KOPT-K1 (cell line): ENCODE results near the gene COL8A1.

ENCODE experiments used
- H3K27ac ChIP-seq: fragments of 200-600 bp; sonication (generic); 2 replicates; pipeline ENCODE4 v1.5.1; 2016; ENCODE audit warnings: antibody characterized with exemption, mild to moderate bottlenecking, low read depth, low read length; ENCODE audit not compliant: poor library complexity, severe bottlenecking
- H3K36me3 ChIP-seq: fragments of 200-600 bp; sonication (generic); 2 replicates; pipeline ENCODE4 v1.5.1; 2017; ENCODE audit warnings: antibody characterized with exemption, mild to moderate bottlenecking, low read length, moderate library complexity; ENCODE audit not compliant: insufficient read depth
- H3K9me3 ChIP-seq: fragments of 200-600 bp; sonication (generic); 2 replicates; pipeline ENCODE4 v1.5.1; 2017; ENCODE audit warnings: antibody characterized with exemption, low read length, mild to moderate bottlenecking; ENCODE audit not compliant: insufficient read depth, poor library complexity, severe bottlenecking

The COL8A1 gene

DNA sequence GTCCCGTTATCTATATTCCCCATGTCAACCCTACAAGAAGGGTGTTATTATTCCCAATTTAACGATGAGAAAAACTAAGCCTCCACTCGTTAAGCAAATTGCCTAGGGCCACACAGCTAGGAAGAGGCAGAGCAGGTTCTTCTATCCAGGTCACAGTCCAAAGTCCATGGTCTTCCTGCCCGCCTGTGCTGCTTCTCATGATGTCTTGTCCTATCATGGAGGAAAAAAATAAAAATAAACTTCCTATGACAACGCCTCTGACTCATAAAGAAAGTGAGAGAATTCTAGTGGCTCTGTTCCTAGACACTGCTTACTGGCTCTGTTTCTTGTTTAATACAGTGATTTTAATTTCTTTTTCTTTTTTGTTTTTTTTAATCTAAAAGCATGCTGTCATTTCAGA, 9.7 kb downstream of the COL8A1 start:
- no peaks in the 10 kb centered on the region for H3K36me3 ChIP-seq
- no peaks in the 10 kb centered on the region for H3K9me3 ChIP-seq
- no peak overlapping the region for H3K27ac ChIP-seq

DNA sequence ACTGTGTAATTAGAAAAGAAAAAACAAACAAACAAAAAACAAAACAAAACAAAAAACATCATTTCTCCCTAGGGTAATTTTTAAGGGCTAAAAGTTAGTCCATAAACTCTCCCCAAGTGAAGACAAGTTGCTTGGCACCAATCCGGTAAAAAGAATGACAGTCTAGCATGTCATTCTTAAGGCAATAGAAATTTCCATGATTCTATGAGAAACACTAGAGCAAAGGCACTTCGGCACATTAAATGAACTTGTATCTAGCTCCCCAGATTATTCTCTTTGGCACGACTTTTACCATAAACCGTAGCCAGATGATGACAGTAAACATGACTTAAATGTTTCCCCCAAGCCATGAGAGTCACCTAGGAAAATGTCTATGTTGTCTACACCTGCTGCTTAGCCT, 10.1 kb downstream of the COL8A1 start:
- H3K9me3 ChIP-seq: no peaks in the 10 kb centered on the region
- no peak overlapping the region for H3K27ac ChIP-seq
- H3K36me3 ChIP-seq: no peaks in the 10 kb centered on the region

DNA sequence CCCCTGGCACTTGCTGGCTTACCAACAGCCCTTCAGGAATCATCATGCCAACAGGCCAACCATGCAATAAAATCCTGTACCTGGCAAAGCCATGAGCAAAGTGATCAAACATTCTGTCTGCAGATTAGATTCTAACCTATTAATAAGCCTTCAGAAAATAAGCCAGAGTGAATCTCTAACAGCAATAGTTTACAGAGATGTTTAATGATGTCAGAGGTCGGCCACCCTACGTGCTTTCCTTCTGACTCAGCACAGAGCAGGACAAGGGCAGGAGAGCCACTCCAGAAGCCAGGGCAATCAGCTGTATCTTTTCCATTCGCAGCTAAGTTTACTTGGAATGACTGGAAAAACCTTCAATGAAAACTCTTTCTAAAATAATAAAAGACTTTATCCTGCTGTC, 13.1 kb downstream of the COL8A1 start:
- Histone ChIP-seq H3K27ac (no peak overlapping the region), H3K9me3 (no peaks in the 10 kb centered on the region)

DNA sequence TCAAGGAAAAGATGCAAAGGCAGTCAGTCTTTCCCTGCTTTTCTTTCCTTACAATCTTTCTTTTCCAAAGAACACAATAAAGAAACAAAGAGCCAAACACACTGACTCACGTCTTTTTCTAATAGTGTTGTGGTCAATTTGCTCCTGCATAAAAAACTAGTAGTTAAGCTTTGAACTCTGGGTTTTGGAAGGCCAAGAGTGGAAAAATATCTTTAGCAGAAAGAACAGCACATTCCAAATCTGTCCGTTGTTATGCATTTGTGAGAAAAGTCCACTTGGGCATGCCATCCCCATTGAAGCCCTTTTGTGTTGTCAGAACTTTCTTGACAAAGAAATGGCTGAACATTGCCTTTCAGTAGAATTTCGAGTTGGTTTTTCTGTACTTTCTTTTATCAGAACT, 18.2 kb downstream of the COL8A1 start:
- H3K27ac ChIP-seq: no peak overlapping the region
- no peaks in the 10 kb centered on the region for H3K9me3 ChIP-seq
- no peaks in the 10 kb centered on the region for H3K36me3 ChIP-seq

More for the DNA sequence above, 13.1 kb downstream of the COL8A1 start:
- no peaks in the 10 kb centered on the region for H3K36me3 ChIP-seq

DNA sequence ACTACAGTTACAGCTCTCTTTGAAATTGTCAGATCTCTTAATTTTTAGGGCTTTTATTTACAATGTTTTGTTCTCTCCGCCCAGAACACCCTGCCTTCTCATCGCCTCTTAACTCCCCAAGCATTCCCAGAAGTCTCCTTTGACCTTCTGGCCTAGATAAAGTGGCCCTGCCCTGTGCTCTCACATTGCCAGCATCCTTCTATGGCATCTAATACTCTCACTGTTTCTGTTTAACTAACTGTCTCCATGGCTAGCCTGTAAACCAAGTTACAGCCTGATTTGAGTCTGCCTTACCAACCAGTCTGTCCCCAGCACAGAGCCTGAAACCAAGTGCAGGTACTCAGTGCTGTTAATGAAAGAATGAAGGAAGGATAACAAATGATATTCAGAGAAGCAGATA, 19.9 kb downstream of the COL8A1 start:
- Histone ChIP-seq H3K36me3 (no peaks in the 10 kb centered on the region), H3K27ac (no peak overlapping the region), H3K9me3 (no peaks in the 10 kb centered on the region)

DNA sequence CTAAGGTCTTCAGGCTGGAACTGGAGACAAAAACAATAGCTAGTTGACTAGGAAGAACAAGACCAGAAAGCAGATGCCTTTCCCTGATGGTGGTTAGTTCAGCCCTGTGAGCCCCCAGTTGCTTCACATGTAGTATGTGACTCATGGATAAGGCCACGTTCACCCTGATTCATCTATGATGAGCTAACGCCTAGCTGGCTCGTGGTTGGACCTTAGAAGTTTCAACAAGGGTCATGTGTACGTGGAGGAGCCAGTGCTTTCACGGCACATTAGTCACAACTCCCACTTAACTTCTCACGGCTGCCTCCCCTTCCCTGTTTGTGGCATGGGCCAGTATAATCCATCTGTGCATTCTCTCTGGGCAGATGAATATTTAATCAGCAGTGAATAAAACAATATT, 20.6 kb downstream of the COL8A1 start:
- H3K27ac ChIP-seq: no peak overlapping the region
- H3K36me3 ChIP-seq: no peaks in the 10 kb centered on the region
- H3K9me3 ChIP-seq: no peaks in the 10 kb centered on the region

DNA sequence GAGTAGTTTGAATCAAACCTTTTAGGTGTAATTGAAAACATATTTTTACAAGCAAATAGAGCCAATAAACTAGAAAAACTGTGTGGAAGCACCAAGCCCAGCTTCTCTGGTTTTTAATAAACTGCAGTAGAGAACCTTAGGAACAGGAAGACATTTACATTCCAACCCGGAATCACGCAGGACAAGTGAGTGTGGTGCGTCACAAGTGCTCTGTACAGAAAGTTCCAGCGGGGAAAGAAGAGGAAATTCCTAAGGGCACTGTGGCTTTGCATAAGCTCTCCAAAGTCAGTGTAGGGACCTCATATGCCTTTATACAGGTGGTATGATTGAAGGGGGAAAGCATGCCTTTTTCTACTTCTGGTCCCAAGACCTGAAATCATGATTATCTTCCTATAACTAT, 21.6 kb downstream of the COL8A1 start:
- Histone ChIP-seq H3K9me3 (no peaks in the 10 kb centered on the region), H3K27ac (no peak overlapping the region)

DNA sequence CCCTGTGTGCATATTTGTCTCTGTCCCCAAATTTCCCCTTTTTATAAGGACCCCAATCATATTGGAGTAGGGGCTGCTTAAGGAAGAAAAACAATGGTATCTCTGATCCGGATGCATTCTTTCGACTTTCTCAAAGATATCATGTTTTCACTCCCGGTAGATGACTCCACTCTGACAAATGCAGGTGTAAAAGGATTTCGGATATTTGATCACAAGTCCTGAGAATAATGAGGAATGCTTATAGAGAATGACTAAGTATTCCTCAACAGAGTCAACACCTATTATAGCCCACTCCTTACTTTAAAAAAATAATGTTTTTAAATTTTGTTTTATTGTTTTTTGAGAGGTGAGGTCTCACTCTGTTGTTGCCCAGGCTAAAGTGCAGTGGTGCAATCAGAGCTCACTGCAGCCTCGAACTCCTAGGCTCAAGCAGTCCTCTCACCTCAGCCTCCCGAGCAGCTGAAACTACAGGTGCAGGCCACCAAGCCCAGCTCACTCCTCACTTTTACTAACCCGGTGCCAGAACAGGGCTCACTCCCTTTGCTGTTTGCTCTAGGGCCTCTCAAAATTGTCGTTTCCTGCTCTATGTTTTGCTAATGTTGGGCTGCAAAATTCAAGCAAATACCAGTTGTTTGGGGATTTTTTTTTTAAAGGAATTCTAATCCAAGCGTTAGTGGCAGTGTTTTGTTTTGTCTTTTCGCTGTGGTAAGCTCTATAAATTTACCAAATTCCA, 24.6 kb downstream of the COL8A1 start:
- Histone ChIP-seq H3K36me3 (no peaks in the 10 kb centered on the region), H3K9me3 (no peaks in the 10 kb centered on the region), H3K27ac (no peak overlapping the region)

More for the DNA sequence above, 21.6 kb downstream of the COL8A1 start:
- no peaks in the 10 kb centered on the region for H3K36me3 ChIP-seq

DNA sequence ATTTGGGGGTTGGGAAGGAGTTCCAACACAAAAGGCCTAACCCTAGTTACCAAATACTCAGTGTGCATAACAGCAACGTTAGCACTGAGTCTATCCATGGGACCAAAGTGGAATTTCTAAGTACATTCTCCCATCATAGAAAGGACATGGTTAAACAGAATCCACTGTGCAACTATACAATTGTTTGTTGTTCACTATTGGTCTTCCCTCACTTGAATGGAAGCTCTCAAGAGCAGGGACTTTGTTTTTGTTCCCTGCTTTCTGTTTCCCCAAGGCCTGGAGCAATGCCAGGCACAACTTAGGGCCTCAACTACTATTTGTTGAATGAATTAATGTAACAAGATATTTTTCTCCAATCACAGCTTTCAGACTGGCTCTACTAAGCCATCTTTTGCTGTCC, 25.6 kb downstream of the COL8A1 start:
- Histone ChIP-seq H3K27ac (no peak overlapping the region), H3K9me3 (no peaks in the 10 kb centered on the region), H3K36me3 (no peaks in the 10 kb centered on the region)

DNA sequence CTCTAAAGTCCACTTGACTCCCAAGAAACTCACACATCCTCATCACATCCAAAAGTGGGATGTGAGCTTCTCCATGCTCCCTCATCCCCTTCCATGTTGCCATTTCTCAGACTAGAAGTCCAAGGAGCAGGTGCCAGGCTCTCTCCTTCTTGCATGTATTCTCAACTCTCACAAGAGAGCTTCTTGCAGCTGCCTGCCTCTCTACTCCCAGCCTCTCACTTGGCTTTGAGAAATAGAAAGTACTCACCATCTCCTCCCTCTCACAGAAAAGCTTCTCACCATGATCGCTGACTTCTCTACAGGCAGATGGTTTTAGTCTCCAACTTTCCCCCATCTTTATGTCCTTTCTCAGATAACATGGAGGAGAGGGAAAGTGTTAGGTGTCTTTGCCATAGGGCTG, 26.6 kb downstream of the COL8A1 start:
- Histone ChIP-seq H3K36me3 (no peaks in the 10 kb centered on the region), H3K27ac (no peak overlapping the region), H3K9me3 (no peaks in the 10 kb centered on the region)

DNA sequence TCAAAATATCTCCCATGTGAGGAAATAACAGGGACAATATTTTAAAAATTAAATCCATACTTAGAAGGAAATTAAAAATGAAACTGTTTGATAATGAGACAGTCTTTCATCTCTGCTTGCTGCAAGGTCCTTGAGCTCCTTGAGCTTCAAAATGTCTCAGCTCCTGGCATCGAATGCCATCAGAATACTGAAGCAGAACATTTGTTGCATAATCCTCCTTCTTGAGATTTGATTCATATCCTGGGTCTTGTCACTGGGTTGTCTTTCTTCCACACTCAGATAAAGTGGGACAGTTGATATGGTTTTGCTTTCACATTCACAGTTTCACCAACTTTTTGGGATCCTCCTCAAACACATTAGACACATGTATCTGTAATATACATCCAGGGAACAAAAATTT, 27.8 kb downstream of the COL8A1 start:
- Histone ChIP-seq H3K36me3 (no peaks in the 10 kb centered on the region), H3K27ac (no peak overlapping the region), H3K9me3 (no peaks in the 10 kb centered on the region)

DNA sequence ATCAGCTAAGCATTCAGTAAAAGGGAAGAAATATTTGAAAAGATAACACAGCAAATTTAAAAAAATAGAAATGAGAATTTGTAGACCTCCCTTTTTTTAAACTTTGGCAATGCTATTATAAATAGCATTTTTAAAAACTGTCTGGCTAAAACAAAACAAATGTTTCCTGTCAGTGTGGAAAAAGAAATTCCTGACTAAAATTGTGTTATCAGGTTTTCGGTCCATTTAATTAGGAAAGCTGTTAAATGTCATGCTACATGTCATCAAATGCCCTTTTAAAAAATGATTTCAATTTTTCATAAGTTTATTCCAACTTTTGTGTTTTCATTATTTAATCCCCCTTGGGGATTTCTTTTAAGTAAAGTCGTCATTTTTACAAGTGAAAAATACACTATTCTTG, 29.6 kb downstream of the COL8A1 start:
- no peaks in the 10 kb centered on the region for H3K36me3 ChIP-seq
- H3K27ac ChIP-seq: no peak overlapping the region
- no peaks in the 10 kb centered on the region for H3K9me3 ChIP-seq

DNA sequence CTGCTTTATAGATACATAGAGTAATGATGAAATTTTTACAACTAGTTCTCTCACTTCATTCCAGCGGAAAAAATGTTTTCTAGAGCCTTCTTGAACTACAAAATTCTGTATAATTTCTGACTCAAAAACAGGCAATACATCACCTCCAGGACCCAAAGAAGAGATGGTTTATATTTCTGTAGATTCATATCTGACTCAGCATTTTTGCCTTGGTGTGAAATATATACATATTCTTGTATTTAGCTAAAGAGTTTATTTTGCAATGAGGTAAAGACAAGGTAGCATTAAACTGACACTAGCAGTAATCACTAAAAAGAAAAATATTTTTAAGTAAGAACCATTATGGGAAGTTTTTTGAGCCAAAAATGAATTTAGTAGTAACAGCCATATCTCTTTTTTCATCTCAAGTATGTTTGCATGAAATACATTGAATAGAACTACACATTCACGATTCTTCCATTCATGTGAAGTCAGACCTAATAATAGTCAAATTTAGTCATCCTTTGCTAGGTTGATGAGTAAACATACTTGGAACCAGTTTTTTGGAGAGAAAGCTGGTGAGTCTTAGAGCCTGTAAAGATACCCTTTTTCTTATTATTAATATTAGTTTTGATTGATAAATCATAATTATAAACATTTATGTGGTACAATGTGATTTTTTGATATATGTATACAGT, 31.6 kb downstream of the COL8A1 start:
- Histone ChIP-seq H3K27ac (no peak overlapping the region), H3K9me3 (no peaks in the 10 kb centered on the region), H3K36me3 (no peaks in the 10 kb centered on the region)

DNA sequence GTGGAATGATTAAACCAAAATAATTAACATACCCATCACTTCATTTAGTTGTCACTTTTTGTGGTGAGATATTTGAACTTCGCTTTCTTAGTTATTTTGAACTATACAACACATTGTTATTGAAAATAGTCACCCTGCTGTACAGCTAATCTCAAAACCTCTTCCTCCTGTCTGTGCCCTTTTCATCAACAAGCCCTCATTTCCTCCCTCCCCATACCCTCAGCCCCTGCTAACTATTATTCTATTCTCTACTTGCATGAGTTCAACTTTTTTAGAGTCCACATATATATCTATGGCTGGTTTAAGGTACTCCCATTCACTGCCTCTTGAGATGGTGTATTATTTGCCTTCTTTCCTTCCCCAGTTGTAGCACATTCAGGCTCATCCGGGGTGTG, 32.2 kb downstream of the COL8A1 start:
- Histone ChIP-seq H3K9me3 (no peaks in the 10 kb centered on the region), H3K36me3 (no peaks in the 10 kb centered on the region), H3K27ac (no peak overlapping the region)

DNA sequence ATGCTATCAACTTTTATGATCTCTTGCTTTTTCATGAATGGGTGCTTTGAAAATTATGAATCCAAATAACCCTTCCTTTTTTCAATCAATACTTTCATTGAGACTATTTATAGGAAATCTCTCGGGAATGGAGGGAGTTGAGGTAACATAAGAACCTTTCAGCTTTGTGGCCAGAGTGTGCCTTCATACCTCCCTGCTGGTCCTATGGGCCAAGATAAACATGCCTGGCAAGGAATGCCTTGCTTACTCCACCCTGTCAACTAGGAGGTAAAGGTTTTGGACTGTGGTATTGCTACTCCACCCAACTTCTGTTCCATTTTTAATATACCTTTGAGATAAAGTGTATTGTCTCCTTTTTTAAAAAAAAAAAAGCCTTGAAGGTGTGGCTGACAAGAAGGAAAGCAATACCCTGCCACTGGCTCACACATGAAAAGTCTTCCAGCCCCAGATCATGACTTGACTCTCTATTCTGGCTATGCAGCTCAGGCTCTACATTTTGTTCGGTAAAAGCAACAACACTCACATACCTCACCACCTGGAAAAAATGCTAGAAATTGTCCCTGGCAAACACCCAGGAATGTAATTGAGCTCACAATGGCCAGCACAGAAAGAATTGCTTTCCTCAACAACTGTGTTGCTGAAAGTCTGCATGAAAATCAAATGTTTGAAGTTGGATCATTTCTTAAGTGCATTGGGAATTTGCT, 35.8 kb downstream of the COL8A1 start:
- H3K9me3 ChIP-seq: no peaks in the 10 kb centered on the region
- no peaks in the 10 kb centered on the region for H3K36me3 ChIP-seq
- H3K27ac ChIP-seq: no peak overlapping the region
